K562 (cell line): Measurements from ENCODE around the gene PSMD9. TPM values are rescaled to one million over a fixed set of nuclear protein-coding genes. Genes with fewer than 3 reads are reported as not detected.
"Not testable (repeated sequence)": the region's sequence is repeated elsewhere in the genome, so short reads cannot be mapped to it uniquely, and the experiment has no call there.

Experiments used
- ATAC-seq: fragments of 200-7000 bp; cut with Tn5 transposase; 3 replicates; pipeline ENCODE4 v1.9.1; 2020; ENCODE audit warnings: moderate library complexity
- BruUV-seq: library from RNA; stranded (reverse); fragments of 400-500 nt; replicated peaks from 2 replicates; lab custom pipeline; 2021; lab: Mats Ljungman, UMichigan
- CTCF ChIA-PET: fragments of 300-600 bp; formaldehyde crosslinking; extraction: SDS; loops from one replicate; lab custom pipeline; 2021; ENCODE audit warnings: low intra/inter-chr PET ratio; lab: Yijun Ruan, JAX
- POLR2A ChIA-PET: fragments of 300-600, 350-650 bp; sonication (Branson Sonifier 250); formaldehyde crosslinking; extraction: SDS; loops from one replicate; lab custom pipeline; 2021; ENCODE audit warnings: antibody characterized with exemption, inconsistent platforms; lab: Yijun Ruan, JAX
- DNase-seq, 4 experiments: peaks; one replicate each; pipeline versions ENCODE4 v3.0.0 to v3.0.0-alpha.2; 2011 to 2018; ENCODE audit warnings: low spot score in 3 of 4, mixed read lengths in 3 of 4; ENCODE audit errors: extremely low read depth in 1 of 4
- FAIRE-seq: peaks from 2 replicates; lab custom pipeline; 2011; peaks lifted over from hg19 to GRCh38; lab: Jason Lieb, UNC
- H2AFZ ChIP-seq: 2 replicates; pipeline ENCODE4 v1.6.0; 2011; ENCODE audit warnings: low read depth, low read length, control low read depth, inconsistent platforms
- H3K27ac ChIP-seq: fragments of 200-600 bp; 3 replicates; pipeline ENCODE4 v1.8.0; 2011; ENCODE audit warnings: low read depth, mild to moderate bottlenecking, control low read depth, inconsistent platforms, low read length, moderate library complexity, mixed read lengths; ENCODE audit errors: extremely low read depth
- H3K27me3 ChIP-seq, 2 experiments: fragments of 300-600 bp in 1 of 2; 2 replicates in 1 of 2; 3 replicates in 1 of 2; pipeline versions ENCODE4 v1.6.0 to v1.8.0; 2011; ENCODE audit warnings: inconsistent platforms in 2 of 2, low read length in 2 of 2, mild to moderate bottlenecking in 1 of 2, mixed read lengths in 1 of 2, moderate library complexity in 1 of 2; ENCODE audit not compliant: control insufficient read depth in 2 of 2, insufficient read depth in 2 of 2
- H3K36me3 ChIP-seq: fragments of 300-600 bp; 3 replicates; pipeline ENCODE4 v1.8.0; 2011; ENCODE audit warnings: mild to moderate bottlenecking, low read length, inconsistent platforms; ENCODE audit not compliant: control insufficient read depth, insufficient read depth
- H3K4me1 ChIP-seq, 2 experiments: fragments of 200-600 bp in 1 of 2; replicated peaks in 1 of 2; 2 replicates in 1 of 2; 3 replicates in 1 of 2; pipeline versions ENCODE4 v1.5.1 to v1.8.0; 2011; ENCODE audit warnings: inconsistent platforms in 2 of 2, low read length in 2 of 2, mild to moderate bottlenecking in 1 of 2, mixed read lengths in 1 of 2, moderate library complexity in 1 of 2; ENCODE audit not compliant: control insufficient read depth in 2 of 2, insufficient read depth in 2 of 2
- H3K4me2 ChIP-seq: 2 replicates; pipeline ENCODE4 v1.6.1; 2011; ENCODE audit warnings: low read length, control low read depth, inconsistent platforms, mixed read lengths; ENCODE audit not compliant: insufficient read depth
- H3K4me3 ChIP-seq: fragments of 200-600 bp; sonication (generic), shearing (Covaris generic); 2 replicates; pipeline ENCODE4 v1.5.1; 2016; ENCODE audit warnings: control low read depth, inconsistent platforms
- H3K79me2 ChIP-seq: fragments of 200-600 bp; 3 replicates; pipeline ENCODE4 v1.8.0; 2011; ENCODE audit warnings: low read length, inconsistent platforms; ENCODE audit not compliant: control insufficient read depth, insufficient read depth
- H3K9ac ChIP-seq, 2 experiments: 2 replicates each; pipeline versions ENCODE4 v1.6.0 to v1.6.1; 2011; ENCODE audit warnings: low read depth in 2 of 2, low read length in 2 of 2, control low read depth in 1 of 2, inconsistent platforms in 1 of 2, mild to moderate bottlenecking in 1 of 2, mixed read lengths in 1 of 2; ENCODE audit not compliant: insufficient read depth in 1 of 2
- H3K9me1 ChIP-seq: one replicate; pipeline ENCODE4 v1.6.0; 2011; ENCODE audit warnings: inconsistent platforms, mild to moderate bottlenecking, low read length, moderate library complexity; ENCODE audit not compliant: control insufficient read depth, insufficient read depth
- H3K9me3 ChIP-seq: replicated peaks from 2 replicates; pipeline ENCODE4 v1.5.1; 2011; ENCODE audit warnings: low read depth, low read length, inconsistent platforms; ENCODE audit not compliant: control insufficient read depth, insufficient read depth
- H4K20me1 ChIP-seq: replicated peaks from 2 replicates; pipeline ENCODE4 v1.6.1; 2011; ENCODE audit warnings: low read length, inconsistent platforms, mixed read lengths; ENCODE audit not compliant: control insufficient read depth, insufficient read depth
- ATF3 ChIP-seq, 2 experiments: fragments of 450-650 bp in 1 of 2; sonication (generic) in 1 of 2; formaldehyde crosslinking in 1 of 2; IDR thresholded peaks in 1 of 2; conservative IDR thresholded peaks in 1 of 2; 2 replicates each; pipeline versions ENCODE4 v1.6.1 to v1.8.1; 2016 to 2023; ENCODE audit warnings: mild to moderate bottlenecking in 2 of 2, moderate library complexity in 2 of 2, inconsistent platforms in 1 of 2, missing genetic modification reagents in 1 of 2
- FOSL1 ChIP-seq: fragments of 200-800 bp; sonication (Bioruptor generic); conservative IDR thresholded peaks from 2 replicates; pipeline ENCODE4 v1.6.1; 2016; ENCODE audit warnings: missing genetic modification characterization, missing compliant biosample characterization
- JUND ChIP-seq, 2 experiments: IDR thresholded peaks; 2 replicates in 1 of 2; 3 replicates in 1 of 2; pipeline ENCODE4 v1.6.1; 2011; ENCODE audit warnings: borderline replicate concordance in 2 of 2, low read depth in 2 of 2, low read length in 2 of 2, improper control_type of control experiment in 1 of 2, missing biosample characterization in 1 of 2, missing genetic modification characterization in 1 of 2, missing genetic modification reagents in 1 of 2
- WGBS: fragments of 100-300 bp; shearing (Covaris generic); methylation state at CpG from one replicate; pipeline ENCODE4 v1.1.6; 2016; ENCODE audit warnings: low coverage, mixed read lengths; ENCODE audit not compliant: insufficient coverage; ENCODE audit errors: missing lambda C conversion rate; 5-methylcytosine and 5-hydroxymethylcytosine counted together
- in situ Hi-C: fragments of 300-500 bp; cut with MboI; formaldehyde crosslinking; loops from 4 replicates; pipeline ENCODE4 v1.15.0; 2018; ENCODE audit warnings: inconsistent platforms, mixed read lengths
- intact Hi-C: fragments of 100-400 bp; cut with micrococcal nuclease; formaldehyde crosslinking; loops from 2 replicates; pipeline ENCODE4 v1.14.2; 2022
- polyA plus RNA-seq, 8 experiments: library from polyadenylated mRNA; depleted of rRNA in 4 of 8; stranded (reverse) in 5 of 8; unstranded in 3 of 8; fragments of >200 nt; fragmentation: Nextera tagmentation in 2 of 8; fragmentation: Illumina TruSeq in 1 of 8; extraction: Ambion mirVana in 2 of 8; extraction: Trizol in 1 of 8; gene quantifications; 2 replicates each; pipeline versions ENCODE4 v1.2.1 to v1.2.3, GENCODE V29; 2011 to 2014; ENCODE audit warnings: inconsistent platforms in 1 of 8, missing spikeins in 1 of 8
- total RNA-seq, 7 experiments: library from RNA; depleted of rRNA in 6 of 7; stranded (reverse); fragments of >200 nt in 6 of 7; fragmentation: Illumina TruSeq in 2 of 7; extraction: Trizol in 2 of 7; gene quantifications; 2 replicates each; pipeline versions ENCODE4 v1.2.1 to v1.2.3, GENCODE V29; 2011 to 2021; ENCODE audit warnings: low replicate concordance in 1 of 7
- TF ChIP-seq, protein P1 (sequence below): fragments of 250-450 bp; sonication (Bioruptor Pico); IDR thresholded peaks from 2 replicates; pipeline ENCODE4 v1.5.0; 2020; ENCODE audit warnings: mild to moderate bottlenecking, borderline replicate concordance

The PSMD9 gene
- total and polyA plus RNA-seq, 9 of the 15 experiments (the other 6 are each of a cell fraction or from before 2014, with no cell fraction given): 12.2 to 143 (median 61.3) TPM

- TF ChIP-seq, protein P1, sequence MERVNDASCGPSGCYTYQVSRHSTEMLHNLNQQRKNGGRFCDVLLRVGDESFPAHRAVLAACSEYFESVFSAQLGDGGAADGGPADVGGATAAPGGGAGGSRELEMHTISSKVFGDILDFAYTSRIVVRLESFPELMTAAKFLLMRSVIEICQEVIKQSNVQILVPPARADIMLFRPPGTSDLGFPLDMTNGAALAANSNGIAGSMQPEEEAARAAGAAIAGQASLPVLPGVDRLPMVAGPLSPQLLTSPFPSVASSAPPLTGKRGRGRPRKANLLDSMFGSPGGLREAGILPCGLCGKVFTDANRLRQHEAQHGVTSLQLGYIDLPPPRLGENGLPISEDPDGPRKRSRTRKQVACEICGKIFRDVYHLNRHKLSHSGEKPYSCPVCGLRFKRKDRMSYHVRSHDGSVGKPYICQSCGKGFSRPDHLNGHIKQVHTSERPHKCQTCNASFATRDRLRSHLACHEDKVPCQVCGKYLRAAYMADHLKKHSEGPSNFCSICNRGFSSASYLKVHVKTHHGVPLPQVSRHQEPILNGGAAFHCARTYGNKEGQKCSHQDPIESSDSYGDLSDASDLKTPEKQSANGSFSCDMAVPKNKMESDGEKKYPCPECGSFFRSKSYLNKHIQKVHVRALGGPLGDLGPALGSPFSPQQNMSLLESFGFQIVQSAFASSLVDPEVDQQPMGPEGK: no peak
These were observed 5.3 kb upstream of the PSMD9 start (continued) for GRCh38 chr12:121883315-121883660.

- BruUV-seq; FAIRE-seq; H3K36me3 ChIP-seq; ATAC-seq; H4K20me1 ChIP-seq; CTCF ChIA-PET; H3K4me2 ChIP-seq; H3K9ac ChIP-seq; H3K9me1 ChIP-seq; H3K27me3 ChIP-seq; H3K9me3 ChIP-seq; DNase-seq; H3K4me3 ChIP-seq; H2AFZ ChIP-seq; H3K27ac ChIP-seq; TF ChIP-seq ATF3 (CRISPR knock-in tag; conservative IDR thresholded peaks at IDR 0.05); JUND (tag; IDR thresholded peaks at IDR 0.05; ENCODE audit: borderline replicate concordance, low read depth, low read length): not testable (repeated sequence)
- POLR2A ChIA-PET: interaction anchor here (0.6 kb wide), 1 partner anchor 636 kb away, joined by 3 read pairs; no protein-coding TSS in a partner anchor
- peaks cover 14% of the 10 kb centered on the region in 2 experiments; a peak in 4 of 5 replicates for H3K4me1 ChIP-seq
- 67% methylated on average over 10 of the region's 11 CpGs for WGBS
- peaks cover 16% of the 10 kb centered on the region for H3K79me2 ChIP-seq
- TF ChIP-seq ATF3 (IDR thresholded peaks at IDR 0.05) (peak; percentile 75), JUND (IDR thresholded peaks at IDR 0.05; ENCODE audit: borderline replicate concordance, low read depth, low read length) (peak; percentile 22; the same call in 1 of the 2 replicates), FOSL1 (tag) (peak; percentile 49)
- in situ Hi-C loops: loop anchor here (5.0 kb wide), 2 partner anchors 88 to 183 kb away; no protein-coding TSS in a partner anchor
- intact Hi-C loops: loop anchor here (5.0 kb wide), 1 partner anchor 188 kb away; no protein-coding TSS in a partner anchor
These were observed 3.5 kb upstream of the PSMD9 start for GRCh38 chr12:121885129-121885528.
